ENCODE results near the gene WDR27.

The WDR27 gene

GRCh38 chr6:169691260-169691659 is 10.6 kb downstream of the WDR27 start:
- Mint-ChIP-seq H3K27ac (no peak overlapping the region), H3K9me3 (peaks cover 88% of the 10 kb centered on the region), H3K4me3 (no peak overlapping the region), H3K36me3 (ENCODE audit: low read depth) (peaks cover 97% of the 10 kb centered on the region), H3K4me1 (peaks cover 7% of the 10 kb centered on the region), H3K27me3 (ENCODE audit: low read depth, poor library complexity) (peaks cover 4% of the 10 kb centered on the region)
- no peak for TF ChIP-seq CTCF (IDR thresholded peaks at IDR 0.05)
- DNase-seq: no peak

GRCh38 chr6:169689287-169689686 is 12.5 kb downstream of the WDR27 start:
- TF ChIP-seq CTCF (IDR thresholded peaks at IDR 0.05): no peak
- Mint-ChIP-seq H3K4me3 (no peak overlapping the region), H3K27ac (no peak overlapping the region), H3K4me1 (peaks cover 7% of the 10 kb centered on the region), H3K27me3 (ENCODE audit: low read depth, poor library complexity) (peaks cover 10% of the 10 kb centered on the region), H3K9me3 (peaks cover 84% of the 10 kb centered on the region), H3K36me3 (ENCODE audit: low read depth) (peaks cover 95% of the 10 kb centered on the region)
- no peak for DNase-seq

- no peak overlapping the region for H3K4me3 Mint-ChIP-seq
- H3K9me3 Mint-ChIP-seq: peaks cover 71% of the 10 kb centered on the region
- no peaks in the 10 kb centered on the region for H3K4me1 Mint-ChIP-seq
- DNase-seq: no peak
- no peak for TF ChIP-seq CTCF (IDR thresholded peaks at IDR 0.05)
- no peak overlapping the region for H3K27ac Mint-ChIP-seq
- H3K27me3 Mint-ChIP-seq (ENCODE audit: low read depth, poor library complexity): peaks cover 10% of the 10 kb centered on the region
- peaks cover 95% of the 10 kb centered on the region for H3K36me3 Mint-ChIP-seq (ENCODE audit: low read depth)
Observed at GRCh38 chr6:169685860-169686259, 16.0 kb downstream of the WDR27 start.

GRCh38 chr6:169684056-169684455 is 17.8 kb downstream of the WDR27 start:
- DNase-seq: no peak
- Mint-ChIP-seq H3K4me1 (peaks cover 2% of the 10 kb centered on the region), H3K36me3 (ENCODE audit: low read depth) (peaks cover 97% of the 10 kb centered on the region), H3K9me3 (peaks cover 67% of the 10 kb centered on the region), H3K27ac (no peak overlapping the region), H3K4me3 (no peak overlapping the region), H3K27me3 (ENCODE audit: low read depth, poor library complexity) (peaks cover 10% of the 10 kb centered on the region)
- no peak for TF ChIP-seq CTCF (IDR thresholded peaks at IDR 0.05)

- DNase-seq: no peak
- no peak for TF ChIP-seq CTCF (IDR thresholded peaks at IDR 0.05)
- H3K4me3 Mint-ChIP-seq: no peak overlapping the region
- peaks cover 6% of the 10 kb centered on the region for H3K4me1 Mint-ChIP-seq
- H3K36me3 Mint-ChIP-seq (ENCODE audit: low read depth): peaks cover 92% of the 10 kb centered on the region
- peaks cover 24% of the 10 kb centered on the region for H3K9me3 Mint-ChIP-seq
- no peak overlapping the region for H3K27ac Mint-ChIP-seq
- no peaks in the 10 kb centered on the region for H3K27me3 Mint-ChIP-seq (ENCODE audit: low read depth, poor library complexity)
Observed at GRCh38 chr6:169678342-169678741, 23.5 kb downstream of the WDR27 start.

GRCh38 chr6:169677096-169677495 is 24.7 kb downstream of the WDR27 start:
- Mint-ChIP-seq H3K27ac (no peak overlapping the region), H3K27me3 (ENCODE audit: low read depth, poor library complexity) (no peaks in the 10 kb centered on the region), H3K9me3 (peaks cover 21% of the 10 kb centered on the region), H3K36me3 (ENCODE audit: low read depth) (peaks cover 90% of the 10 kb centered on the region), H3K4me3 (no peak overlapping the region), H3K4me1 (peaks cover 6% of the 10 kb centered on the region)
- no peak for DNase-seq
- TF ChIP-seq CTCF (IDR thresholded peaks at IDR 0.05): no peak

Data from nephron progenitor cell (in vitro differentiated cells).